ENCODE results near the gene ZFR2.

- no peak for TF ChIP-seq POLR2A (IDR thresholded peaks at IDR 0.05; ENCODE audit: low read length)
- TF ChIP-seq GATA1 (IDR thresholded peaks at IDR 0.05; ENCODE audit: low read depth, low read length): no peak
These were observed 33.8 kb downstream of the ZFR2 start for GRCh38 chr19:3835055-3835435.

Measured in erythroblast (primary cell).